ENCODE data around the gene PEX11B.
A peak's percentile ranks its signal among the peaks of the same experiment; 100 is the strongest.

The PEX11B gene, protein sequence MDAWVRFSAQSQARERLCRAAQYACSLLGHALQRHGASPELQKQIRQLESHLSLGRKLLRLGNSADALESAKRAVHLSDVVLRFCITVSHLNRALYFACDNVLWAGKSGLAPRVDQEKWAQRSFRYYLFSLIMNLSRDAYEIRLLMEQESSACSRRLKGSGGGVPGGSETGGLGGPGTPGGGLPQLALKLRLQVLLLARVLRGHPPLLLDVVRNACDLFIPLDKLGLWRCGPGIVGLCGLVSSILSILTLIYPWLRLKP

DNA sequence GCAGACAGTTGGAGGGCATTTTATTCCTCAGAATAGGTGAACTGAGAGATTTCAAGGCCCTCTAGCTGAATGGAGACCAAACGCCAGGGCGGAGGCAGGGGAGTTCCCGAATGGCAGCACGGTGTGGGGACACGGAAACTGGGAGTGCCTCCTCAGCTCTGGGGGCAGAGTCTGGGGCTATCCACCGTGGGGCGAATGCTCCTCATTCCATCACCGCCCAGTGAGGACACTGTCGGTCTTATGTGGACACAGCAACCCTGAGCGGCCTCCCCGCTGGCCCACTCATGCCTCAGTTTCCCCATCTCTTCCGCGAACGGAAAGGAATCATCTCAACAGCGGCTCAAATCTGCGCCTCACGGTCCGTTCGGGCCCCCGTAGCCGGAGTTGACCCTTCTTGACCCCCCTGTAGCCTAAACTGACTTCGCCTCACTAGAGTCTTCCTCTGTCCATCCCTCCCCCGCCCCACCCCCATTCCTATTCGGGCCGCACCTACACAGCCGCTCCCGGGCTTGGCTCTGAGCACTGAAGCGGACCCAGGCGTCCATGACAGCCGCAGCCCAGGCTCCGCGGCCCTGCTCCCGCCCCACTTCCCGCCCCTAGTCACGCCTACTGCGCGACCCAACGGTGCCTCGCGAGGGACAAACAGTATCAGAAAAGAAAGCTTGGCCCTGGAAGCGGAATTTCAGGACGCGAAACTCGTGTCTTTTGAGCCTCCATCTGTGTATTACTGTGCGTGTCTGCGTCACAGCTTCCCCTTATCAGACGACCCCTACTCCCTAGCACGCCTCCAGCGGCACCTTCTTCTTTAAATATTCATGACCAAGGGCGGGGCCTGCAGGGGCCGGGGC lies at the start of gene PEX11B:
Gene PEX11B, minus strand, starts transcription at position 574 of the 848 bp plus-strand sequence. Its CDS starts 29 bp downstream, at position 545.
- peak; percentile 89 to 91 for DNase-seq

DNA sequence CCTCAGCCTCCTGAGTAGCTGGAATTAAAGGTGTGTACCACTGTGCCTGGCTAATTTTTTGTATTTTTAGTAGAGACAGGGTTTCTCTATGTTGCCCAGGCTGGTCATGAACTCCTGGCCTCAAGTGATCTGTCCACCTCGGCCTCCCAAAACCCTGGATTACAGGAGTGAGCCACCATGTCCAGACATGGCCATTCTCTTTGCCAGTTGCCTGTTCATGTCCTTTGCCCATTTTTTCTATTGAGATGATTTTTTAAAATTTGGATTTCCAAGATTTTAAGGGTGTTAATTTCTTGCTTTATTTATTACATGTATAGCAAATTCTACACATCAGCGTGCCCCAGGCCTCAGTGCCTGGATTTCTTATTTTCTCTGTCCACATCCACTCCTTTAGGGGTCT lies 48.8 kb upstream of the PEX11B start:
- DNase-seq, result no peak

DNA sequence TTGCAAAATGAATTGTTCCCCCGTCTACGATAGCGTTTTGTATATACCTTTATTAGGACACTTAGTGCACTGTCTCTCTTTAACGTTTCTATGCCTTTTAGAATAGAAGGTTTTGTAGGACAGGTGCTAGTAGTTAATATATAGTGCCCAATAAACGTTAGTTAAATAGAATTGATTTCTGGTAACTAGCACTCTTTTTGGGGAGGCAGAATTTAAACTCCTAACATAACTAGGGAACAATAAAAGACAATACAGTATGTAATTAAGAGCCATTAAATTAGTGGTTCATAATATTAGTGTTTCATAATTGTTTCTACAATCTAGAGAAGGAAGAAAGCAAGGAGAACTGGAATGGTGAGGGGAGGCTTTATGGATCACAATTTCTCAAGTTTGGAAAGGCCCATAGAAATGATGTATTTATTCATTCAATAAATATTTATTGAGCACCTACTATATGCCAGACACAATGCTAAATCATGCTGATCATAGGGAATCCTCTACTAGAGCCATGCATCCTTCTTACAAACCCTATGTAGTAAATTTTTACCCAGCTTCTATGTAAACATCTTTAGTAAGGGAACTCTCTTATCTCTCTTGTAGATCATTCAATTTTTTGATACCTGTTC lies 46.7 kb upstream of the PEX11B start:
- no peak for DNase-seq

DNA sequence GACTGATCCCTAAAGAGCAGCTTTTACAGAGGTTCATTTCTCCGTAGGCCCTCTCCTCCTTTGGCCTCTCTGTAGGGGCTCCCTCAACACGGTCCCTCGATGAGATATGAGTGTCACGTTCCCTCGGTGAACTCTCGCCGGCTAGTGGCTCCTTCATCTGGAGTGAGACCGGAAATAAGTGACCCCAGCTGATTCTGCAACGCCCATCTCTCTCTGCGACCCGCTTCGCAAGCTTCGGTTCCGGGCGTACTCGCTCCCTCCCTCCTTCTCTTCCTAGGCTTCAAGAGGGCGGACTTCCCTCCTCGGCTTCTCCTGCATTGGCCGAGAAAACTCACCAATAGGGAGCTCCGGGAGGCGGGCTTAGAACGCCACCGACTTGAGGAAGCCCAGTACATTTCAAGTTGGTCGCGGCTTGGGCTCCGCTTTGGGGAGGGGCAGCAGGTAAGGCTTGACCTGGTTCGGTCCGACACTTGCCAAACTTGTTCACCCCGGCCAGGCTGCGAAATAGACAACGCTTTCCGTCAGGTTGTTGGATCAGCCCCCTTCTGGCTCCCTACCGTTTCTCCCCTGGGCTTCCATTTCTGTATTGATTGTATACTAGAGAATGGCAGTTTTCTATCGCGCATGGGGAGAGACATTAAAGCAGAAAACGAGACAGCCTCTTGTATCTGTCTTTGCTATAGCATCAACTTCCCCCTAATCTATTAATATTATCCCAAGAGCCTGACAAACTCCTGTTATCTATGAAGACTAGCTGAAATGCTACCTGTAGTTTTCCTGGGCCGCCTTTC lies 46.0 kb upstream of the PEX11B start, which contains the start of the genes ANKRD34A and POLR3GL:
Gene ANKRD34A, minus strand, starts transcription at position 248 of the 791 bp plus-strand sequence. CDS start 2,816 bp downstream, outside the sequence.
Gene POLR3GL, plus strand, starts transcription at position 363 of the 791 bp plus-strand sequence. CDS start 10,176 bp downstream, outside the sequence.
- DNase-seq, result peak; percentile 86 to 90

DNA sequence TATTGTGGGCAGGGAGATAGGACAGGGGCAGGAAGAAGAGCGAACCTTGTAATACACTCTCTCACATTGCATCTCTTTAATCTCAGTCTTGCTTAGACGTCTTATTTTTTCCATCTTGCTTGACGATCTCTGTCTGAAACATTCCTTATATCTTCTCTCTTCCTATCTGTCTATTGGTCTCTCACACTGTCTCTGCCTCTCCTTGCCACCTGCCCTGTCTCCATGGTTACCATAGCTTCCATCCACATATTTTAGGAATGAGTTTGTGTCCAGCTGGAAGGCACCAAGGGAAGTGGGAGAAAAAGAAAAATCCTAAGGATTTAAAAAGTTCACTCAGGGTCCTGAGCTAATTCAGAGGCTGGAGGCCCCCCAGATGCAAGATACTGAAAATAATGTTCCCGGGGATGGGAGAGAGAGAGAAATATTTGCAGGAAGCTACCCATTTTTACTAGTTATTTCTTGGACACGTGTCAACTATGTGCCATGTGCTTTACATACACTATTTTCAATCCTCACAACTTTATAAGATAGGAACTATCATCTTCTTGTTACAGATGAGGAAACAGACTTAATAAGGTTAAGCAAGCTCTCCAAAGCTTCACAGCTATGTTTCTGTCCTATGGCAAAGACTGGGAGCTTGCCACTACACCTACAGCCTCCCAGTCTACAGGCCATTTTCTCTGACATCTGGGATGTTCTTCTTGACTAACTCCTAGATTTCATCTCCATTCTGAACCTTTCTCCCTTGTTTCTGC lies 44.9 kb upstream of the PEX11B start:
- DNase-seq, result no peak

DNA sequence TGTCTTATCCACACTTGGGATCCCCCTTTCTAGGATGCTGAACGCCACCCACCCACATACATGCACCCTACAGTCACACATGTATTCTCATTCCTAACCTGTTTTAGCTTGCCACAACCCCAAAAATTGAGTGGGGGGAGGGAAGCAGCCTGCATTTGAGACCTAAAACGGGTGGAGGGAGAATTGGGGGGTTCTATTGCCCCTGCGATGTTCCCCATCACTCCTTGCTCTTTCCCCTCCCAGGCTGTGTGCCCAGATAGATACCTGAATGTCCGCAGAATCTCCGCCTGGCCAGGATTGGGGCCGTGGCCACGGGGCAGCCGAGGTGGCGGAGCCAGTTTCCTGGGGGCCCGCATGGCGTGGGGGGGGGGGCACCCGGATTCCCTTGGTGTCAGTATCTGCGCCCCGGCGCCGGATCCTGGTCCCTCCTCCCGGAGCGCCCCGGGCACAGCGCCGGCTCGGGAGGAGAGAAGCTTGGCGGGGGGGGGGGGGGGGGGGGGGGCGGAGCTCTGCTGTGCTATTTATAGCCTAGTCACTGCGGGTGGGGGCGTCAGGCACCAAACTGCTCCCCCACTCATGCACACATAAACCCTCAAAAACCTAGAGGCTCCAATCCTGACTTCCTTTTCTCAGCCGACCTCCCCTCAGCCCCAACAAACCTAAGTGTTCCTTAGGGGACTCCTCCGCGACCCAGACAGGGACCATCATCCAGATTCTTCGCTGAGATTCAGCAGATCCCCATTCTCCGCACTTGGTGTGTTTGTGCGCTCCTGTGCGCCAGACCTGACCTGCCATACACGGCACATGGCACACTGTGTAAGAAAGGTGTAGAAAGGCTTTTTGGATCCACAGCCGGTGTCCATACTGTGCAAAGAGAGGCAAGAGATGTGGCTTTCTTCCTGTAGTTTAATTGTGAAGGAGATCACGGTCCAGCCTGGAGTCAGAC lies 43.9 kb upstream of the PEX11B start:
- DNase-seq, result peak in 1 of 2 donors; percentile 44

DNA sequence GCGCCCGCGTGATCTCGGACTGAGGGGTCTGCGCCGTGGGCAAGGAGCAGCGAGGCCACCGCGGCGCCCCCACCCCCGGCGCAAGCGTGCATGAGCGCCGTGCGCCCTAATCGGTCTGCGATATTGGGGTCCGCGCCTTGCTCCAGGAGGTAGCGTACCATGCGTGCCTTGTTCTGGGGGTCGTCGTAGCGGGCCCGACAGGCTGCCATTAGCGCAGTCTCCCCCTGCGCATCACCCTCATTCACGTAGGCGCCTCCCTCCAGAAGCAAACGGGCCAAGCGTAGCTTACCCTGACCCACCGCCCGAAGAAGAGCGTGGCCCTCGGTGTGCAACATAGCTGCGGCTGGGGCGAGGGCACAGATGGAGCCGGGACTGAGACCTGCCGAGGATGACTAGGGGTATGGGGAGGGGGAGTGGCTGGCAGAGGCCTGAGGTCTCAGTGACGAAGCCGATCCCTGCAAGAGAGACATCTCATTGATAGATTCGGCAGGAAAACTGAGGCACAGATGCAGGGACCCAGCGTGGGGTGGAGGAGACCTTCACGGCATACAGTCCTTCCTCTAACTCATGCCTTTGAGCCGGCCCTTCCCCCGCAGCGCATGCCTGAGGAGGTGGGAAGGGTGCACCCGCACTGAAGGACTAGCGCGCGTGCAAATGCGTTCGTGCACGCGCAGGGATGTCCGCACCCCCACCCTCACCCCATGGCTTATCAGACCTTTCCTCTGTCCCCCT lies 43.1 kb upstream of the PEX11B start:
- DNase-seq, result peak in 1 of 2 donors; percentile 43

DNA sequence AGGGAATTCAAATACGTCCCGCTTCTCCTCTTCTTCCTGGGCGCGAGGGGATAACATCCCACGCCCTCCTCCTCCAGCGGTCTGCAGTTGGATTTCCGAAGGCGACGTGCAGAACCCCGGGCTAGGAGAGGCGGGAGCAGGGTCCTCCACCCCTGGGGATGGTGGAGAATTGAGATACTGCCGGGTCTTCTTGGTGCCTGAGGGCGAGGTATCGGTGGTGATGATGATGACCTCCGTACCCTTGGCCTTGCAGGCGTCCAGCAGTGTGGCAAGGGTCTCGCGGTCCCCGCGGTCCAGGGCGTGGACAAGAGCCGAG lies 42.5 kb upstream of the PEX11B start:
- DNase-seq, result no peak

DNA sequence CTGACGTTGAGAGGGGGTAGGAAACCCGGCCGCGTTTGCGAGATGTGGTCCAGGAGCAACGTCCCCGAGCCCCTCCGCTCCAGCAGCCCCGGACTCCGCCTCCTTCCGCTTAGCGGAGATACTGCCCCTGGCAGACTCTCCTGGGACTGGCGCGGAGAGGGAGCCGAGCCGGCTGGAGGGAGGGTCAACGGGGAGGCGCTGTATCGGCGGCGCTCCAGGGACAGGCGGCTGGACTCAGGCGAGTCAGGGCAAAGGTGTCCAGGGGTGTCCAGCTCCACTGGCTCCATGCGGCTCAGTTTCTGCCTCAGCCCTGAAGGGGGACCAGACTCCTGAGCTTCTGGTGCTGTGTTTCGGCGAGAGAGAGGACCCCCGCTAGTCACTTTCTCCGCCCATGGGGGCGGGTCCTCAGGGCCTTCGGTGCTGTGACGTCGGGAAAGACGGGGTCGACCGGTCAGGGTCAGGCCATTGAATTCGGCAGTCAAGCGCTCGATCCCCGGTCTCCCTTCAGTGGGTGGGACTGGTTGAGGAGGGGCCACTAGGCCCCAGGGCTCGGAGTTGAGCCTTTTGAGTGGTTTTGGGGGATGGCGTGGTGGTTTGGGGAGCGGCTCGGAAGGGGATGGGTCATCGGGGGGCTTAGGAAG lies 42.1 kb upstream of the PEX11B start:
- peak in 1 of 2 donors; percentile 49 for DNase-seq

DNA sequence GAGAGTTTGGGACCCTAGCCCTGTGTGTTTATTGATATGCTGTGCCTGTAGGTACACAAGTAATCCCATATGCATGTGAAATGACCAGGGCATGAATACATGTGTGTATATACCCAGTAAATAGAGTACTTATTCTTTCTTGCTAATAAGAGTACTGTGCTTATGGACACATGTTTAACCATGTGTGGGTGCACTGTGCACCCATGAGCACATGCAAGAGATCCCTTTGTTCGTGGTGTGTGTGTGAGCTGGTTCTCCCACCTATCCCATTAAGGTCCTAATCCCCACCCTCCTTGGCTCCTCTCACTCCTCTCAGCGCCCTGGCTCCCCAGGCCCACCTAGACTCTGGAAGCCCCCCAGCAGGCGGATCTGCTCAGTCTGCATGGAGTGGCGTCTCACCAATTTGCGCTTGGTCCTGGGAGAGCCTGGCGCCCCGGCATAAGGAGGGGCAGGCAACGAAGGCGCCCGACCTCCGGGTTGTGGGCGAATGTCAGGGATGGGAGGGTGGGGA lies 41.5 kb upstream of the PEX11B start:
- no peak for DNase-seq

DNA sequence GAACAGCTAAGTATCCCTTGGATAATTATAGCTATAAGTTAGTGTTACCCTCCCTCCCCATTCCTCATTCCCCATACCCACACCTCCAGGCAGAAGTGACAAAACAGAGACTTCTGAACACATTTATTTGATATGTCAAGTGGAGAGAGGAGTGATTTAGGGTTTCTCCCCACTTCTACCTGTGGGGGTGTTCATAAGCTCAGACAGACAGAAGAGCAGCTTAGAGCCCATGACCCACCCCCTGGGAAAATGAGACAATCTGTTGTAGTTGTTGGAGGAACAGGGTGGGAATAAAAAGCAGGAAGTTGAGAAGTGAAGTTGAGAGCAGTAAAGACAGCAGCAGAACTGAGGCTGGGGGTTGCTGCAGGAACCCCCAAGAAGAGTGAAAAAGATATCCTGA lies 40.8 kb upstream of the PEX11B start:
- DNase-seq, result no peak

DNA sequence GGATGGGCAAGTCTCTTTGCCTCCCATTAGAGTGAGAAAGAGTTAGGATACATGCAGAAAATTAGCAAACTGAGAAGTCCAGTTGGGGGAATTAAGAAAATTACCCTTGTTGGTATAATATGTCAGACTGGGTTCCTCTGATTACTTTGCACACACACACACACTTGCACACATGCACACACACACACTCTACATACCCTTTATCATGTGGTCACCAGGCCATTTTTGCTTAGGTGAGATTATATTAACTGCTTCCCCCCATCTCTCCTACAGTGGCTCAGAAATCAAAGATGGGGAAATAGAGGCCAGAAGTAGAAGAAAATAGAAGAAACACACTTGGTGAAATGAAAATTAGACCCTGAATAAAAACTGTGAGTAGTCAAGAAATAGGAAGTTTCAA lies 40.2 kb upstream of the PEX11B start:
- DNase-seq, result no peak

DNA sequence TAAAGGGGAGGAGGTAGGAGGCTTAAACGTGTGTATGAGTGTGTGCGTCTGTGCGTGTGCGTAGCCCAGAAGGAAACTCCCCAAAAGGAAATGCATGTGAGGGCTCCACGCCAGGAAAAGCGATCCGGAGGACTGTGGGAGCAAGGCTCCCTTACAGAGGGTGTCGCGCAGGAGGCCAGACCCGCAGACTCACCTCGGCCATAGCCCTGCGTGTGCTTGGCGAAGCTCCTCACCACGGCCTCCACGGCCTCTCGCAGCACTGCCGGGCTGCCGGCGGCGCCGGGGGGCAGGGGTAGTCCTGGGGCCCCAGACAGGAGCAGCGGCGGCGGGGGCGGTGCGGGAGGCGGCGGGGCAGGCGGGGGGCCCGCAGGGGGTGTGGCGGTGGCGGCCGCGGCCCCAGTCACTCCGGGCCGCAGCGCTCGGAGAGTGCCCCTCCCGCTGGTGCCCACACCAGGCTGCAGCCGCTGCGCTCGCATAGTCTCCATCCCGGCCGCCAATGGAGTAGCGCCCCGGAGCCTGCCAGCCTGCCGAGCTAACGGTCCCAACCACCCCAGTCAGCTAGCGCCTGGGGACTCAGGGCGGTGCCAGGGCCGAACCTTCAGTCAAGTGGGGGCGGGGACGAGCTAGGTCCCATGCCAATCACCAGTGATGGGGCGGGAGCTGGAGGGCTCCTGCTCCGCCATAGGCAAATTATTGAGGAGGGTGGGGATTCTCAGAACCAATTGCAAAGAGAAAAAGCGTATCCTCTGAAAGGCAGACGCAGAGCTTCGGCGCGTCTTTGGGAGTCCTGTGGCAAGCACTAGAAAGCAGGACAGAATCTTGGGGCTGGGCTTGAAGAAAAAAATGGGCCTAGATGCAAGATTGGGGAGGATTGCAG lies 39.2 kb upstream of the PEX11B start, which contains the start of gene LIX1L:
Gene LIX1L, minus strand, starts transcription at position 575 of the 877 bp plus-strand sequence. Its CDS starts 90 bp downstream, at position 485.
- peak; percentile 93 for DNase-seq

DNA sequence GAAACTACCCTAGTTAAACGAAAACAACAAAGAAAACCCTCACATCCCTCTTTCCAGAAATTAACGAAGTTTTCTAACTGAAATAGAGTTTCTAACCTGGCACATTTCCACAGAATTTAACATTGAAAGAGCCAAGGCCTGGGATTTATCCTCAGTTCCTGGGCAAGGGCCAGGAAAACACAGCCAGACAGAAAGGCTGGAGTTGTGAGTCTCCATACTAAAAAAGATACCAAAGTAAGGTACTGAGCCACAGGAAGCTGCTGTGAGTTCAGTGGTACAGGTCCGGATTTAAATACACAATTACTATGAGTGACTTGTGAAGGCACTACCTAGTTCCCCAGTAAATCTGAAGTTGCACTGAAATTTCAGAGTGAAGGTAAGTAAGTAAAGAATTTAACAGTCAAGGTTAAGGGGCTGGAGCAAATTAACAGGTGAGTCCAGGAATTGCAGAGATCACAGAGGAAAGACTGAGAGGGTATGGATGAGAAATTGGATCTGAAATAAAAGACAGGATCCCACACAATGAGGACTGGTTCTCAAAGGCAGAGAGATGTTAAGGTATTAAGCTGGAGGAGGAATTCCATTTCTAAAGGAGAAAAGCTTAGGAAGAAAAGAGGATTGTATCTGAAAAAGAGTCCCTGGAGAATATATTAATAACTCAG lies 38.4 kb upstream of the PEX11B start:
- no peak for DNase-seq

DNA sequence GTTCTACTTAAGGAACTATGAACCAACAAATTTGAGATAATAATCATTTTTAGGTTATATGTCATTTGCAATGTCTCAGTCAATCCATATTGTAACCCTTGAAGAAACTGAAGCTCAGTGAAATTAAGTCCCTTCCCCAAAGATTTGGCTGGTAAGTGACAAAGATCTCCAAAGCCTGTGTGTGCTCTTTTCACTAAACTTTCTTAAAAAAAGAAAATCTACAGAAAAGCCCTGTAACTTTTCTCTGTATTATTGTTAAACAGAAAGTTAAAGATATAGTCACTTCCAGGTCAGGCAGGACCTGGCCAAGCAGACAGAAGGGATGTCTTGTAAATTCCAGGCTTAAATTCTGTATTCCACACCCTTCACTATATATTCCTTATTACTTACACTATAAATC lies 37.8 kb upstream of the PEX11B start:
- DNase-seq, result no peak

DNA sequence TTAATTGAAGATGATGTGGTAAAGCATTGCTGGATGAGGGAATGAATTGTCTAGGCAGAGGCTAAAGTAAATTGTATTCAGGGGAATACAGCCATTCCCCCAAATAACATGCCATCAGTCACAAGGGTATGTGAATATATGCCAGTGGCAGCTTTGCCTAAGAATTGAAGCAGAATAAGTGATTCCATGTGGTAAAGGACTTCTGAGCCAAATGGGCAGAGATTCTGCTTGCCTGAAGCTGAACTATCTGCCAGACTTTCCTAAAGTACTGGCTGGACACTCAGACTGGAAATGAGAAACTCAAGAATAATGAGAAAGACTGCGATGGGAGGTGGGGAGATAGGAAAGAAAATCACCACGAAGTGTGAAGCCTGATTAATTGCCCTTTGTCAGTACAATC lies 36.9 kb upstream of the PEX11B start:
- no peak for DNase-seq

DNA sequence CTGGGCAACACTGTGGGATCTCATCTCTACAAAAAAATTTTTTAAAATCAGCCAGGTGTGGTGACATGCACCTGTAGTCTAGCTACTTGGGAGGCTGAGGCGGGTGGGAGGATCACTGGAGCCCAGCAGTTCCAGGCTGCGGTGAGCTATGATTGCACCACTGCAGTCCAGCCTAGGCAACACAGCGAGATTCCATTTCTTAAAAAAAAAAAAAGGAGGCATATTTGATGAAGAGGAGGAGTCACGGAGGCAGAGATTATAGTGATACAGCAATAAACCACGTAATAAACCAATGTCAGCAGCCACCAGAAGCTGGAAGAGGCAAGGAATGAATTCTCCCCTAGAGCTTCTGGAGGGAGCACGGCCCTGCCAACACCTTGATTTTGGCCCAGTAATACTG lies 35.3 kb upstream of the PEX11B start:
- no peak for DNase-seq

DNA sequence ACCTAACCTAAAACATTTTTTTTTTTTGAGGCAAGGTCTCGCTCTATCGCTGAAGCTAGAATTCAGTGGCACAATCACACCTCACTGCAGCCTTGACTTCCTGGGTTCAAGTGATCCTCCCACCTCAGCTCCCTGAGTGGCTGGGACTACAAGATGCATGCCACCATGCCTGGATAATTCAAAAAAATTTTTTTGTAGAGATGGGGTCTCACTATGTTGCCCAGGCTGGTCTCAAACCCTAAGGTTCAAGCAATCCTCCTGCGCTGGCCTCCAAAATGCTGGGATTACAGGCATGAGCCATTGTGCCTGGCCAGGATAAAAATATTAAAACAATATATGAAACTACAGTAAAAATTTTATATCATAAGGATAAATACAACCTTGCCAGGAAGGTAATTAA lies 34.4 kb upstream of the PEX11B start:
- DNase-seq, result no peak
